ENCODE data around the gene NDUFA13.

GRCh38 chr19:19554074-19555023 is 38.3 kb downstream of the NDUFA13 start:
- TF ChIP-seq POLR2AphosphoS5 (IDR thresholded peaks at IDR 0.05; ENCODE audit: insufficient read depth in 1 of 2, low read depth in 1 of 2), result no peak
- TF ChIP-seq POLR2A (IDR thresholded peaks at IDR 0.05), result no peak
